Neural cell (in vitro differentiated cells): ENCODE results near the gene HEXIM1. TPM values are rescaled to one million over a fixed set of nuclear protein-coding genes. Genes with fewer than 3 reads are reported as not detected.

ENCODE experiments used
- H2AFZ ChIP-seq: fragments of 200-600, 300-800 bp; sonication (generic), shearing (Covaris generic); 2 replicates; pipeline ENCODE4 v1.6.0; 2014; ENCODE audit warnings: low read depth, mild to moderate bottlenecking, antibody characterized with exemption, low read length, moderate library complexity
- H3F3A ChIP-seq: fragments of 200-600 bp; shearing (Covaris generic); 2 replicates; pipeline ENCODE4 v1.6.1; 2016; ENCODE audit warnings: mild to moderate bottlenecking, moderate library complexity, mixed read lengths, antibody characterized with exemption, low read length; ENCODE audit not compliant: insufficient read depth, poor library complexity, severe bottlenecking
- H3K27ac ChIP-seq: fragments of 200-600, 300-800 bp; sonication (generic), shearing (Covaris generic); 2 replicates; pipeline ENCODE4 v1.5.1; 2014; ENCODE audit warnings: mild to moderate bottlenecking, low read length, moderate library complexity
- H3K27me3 ChIP-seq: fragments of 300-800, 200-600 bp; sonication (generic), shearing (Covaris generic); 2 replicates; pipeline ENCODE4 v1.6.0; 2014; ENCODE audit warnings: mild to moderate bottlenecking, low read depth, low read length, moderate library complexity; ENCODE audit not compliant: insufficient read depth
- H3K36me3 ChIP-seq: fragments of 300-800, 200-600 bp; sonication (generic), shearing (Covaris generic); 2 replicates; pipeline ENCODE4 v1.5.1; 2014; ENCODE audit warnings: mild to moderate bottlenecking, antibody characterized with exemption, low read length, moderate library complexity; ENCODE audit not compliant: insufficient read depth
- H3K4me2 ChIP-seq: fragments of 300-800, 200-600 bp; sonication (generic), shearing (Covaris generic); 2 replicates; pipeline ENCODE4 v1.6.0; 2014; ENCODE audit warnings: mild to moderate bottlenecking, low read length
- H3K4me3 ChIP-seq: fragments of 300-800, 200-600 bp; sonication (generic), shearing (Covaris generic); 2 replicates; pipeline ENCODE4 v1.5.1; 2014; ENCODE audit warnings: mild to moderate bottlenecking, low read length, moderate library complexity
- H3K79me2 ChIP-seq: fragments of 200-600 bp; shearing (Covaris generic); replicated peaks from 2 replicates; pipeline ENCODE4 v1.6.0; 2014; ENCODE audit warnings: mild to moderate bottlenecking, low read length, moderate library complexity; ENCODE audit not compliant: insufficient read depth
- H3K9ac ChIP-seq: fragments of 300-800, 200-600 bp; sonication (generic), shearing (Covaris generic); 2 replicates; pipeline ENCODE4 v1.6.1; 2016; ENCODE audit warnings: mild to moderate bottlenecking, low read length, mixed read lengths
- H3K9me2 ChIP-seq: fragments of 200-600 bp; shearing (Covaris generic); 2 replicates; pipeline ENCODE4 v1.6.1; 2016; ENCODE audit warnings: mild to moderate bottlenecking, low read length, mixed read lengths; ENCODE audit not compliant: insufficient read depth
- H3K9me3 ChIP-seq: fragments of 200-600, 300-800 bp; sonication (generic), shearing (Covaris generic); 2 replicates; pipeline ENCODE4 v1.6.1; 2016; ENCODE audit warnings: mild to moderate bottlenecking, mixed run types, low read length, moderate library complexity, mixed read lengths
- H4K20me1 ChIP-seq: fragments of 200-600 bp; shearing (Covaris generic); 2 replicates; pipeline ENCODE4 v1.6.1; 2016; ENCODE audit warnings: mild to moderate bottlenecking, mixed run types; ENCODE audit not compliant: insufficient read depth
- EP300 ChIP-seq: fragments of 450-650 bp; conservative IDR thresholded peaks from 2 replicates; pipeline ENCODE4 v1.6.1; 2014; ENCODE audit warnings: antibody characterized with exemption, mild to moderate bottlenecking, moderate library complexity; ENCODE audit not compliant: poor library complexity, severe bottlenecking
- EZH2 ChIP-seq: fragments of 200-600, 300-800 bp; shearing (Covaris generic), sonication (generic); IDR thresholded peaks from 2 replicates; pipeline ENCODE4 v1.6.1; 2014; ENCODE audit warnings: antibody characterized with exemption, low read length, borderline replicate concordance, mild to moderate bottlenecking; ENCODE audit not compliant: insufficient read depth, poor library complexity, severe bottlenecking
- POLR2AphosphoS5 ChIP-seq: IDR thresholded peaks from 2 replicates; pipeline ENCODE4 v1.6.1; 2012
- RAD21 ChIP-seq: fragments of 450-650 bp; conservative IDR thresholded peaks from 2 replicates; pipeline ENCODE4 v1.6.1; 2014; ENCODE audit warnings: antibody characterized with exemption, mild to moderate bottlenecking, moderate library complexity
- SMC3 ChIP-seq: fragments of 450-650 bp; conservative IDR thresholded peaks from 2 replicates; pipeline ENCODE4 v1.6.1; 2014; ENCODE audit warnings: antibody characterized with exemption, mild to moderate bottlenecking, moderate library complexity; ENCODE audit not compliant: poor library complexity
- TAF1 ChIP-seq: IDR thresholded peaks from 2 replicates; pipeline ENCODE4 v1.6.1; 2012; ENCODE audit warnings: low read depth
- polyA plus RNA-seq: library from polyadenylated mRNA; depleted of rRNA; stranded (reverse); fragments of >200 nt; gene quantifications from 2 replicates; pipeline ENCODE4 v1.2.3, GENCODE V29; 2014
- TF ChIP-seq, protein P1 (sequence below): IDR thresholded peaks from 2 replicates; pipeline ENCODE4 v1.6.1; 2012; ENCODE audit warnings: borderline replicate concordance
- TF ChIP-seq, protein P2 (sequence below): fragments of 450-650 bp; IDR thresholded peaks from 2 replicates; pipeline ENCODE4 v1.5.1; 2014; ENCODE audit warnings: antibody characterized with exemption, mild to moderate bottlenecking, moderate library complexity; ENCODE audit not compliant: poor library complexity, severe bottlenecking

The HEXIM1 gene
- polyA plus RNA-seq, 1 donor from 2014 or later: 9.0 TPM

DNA sequence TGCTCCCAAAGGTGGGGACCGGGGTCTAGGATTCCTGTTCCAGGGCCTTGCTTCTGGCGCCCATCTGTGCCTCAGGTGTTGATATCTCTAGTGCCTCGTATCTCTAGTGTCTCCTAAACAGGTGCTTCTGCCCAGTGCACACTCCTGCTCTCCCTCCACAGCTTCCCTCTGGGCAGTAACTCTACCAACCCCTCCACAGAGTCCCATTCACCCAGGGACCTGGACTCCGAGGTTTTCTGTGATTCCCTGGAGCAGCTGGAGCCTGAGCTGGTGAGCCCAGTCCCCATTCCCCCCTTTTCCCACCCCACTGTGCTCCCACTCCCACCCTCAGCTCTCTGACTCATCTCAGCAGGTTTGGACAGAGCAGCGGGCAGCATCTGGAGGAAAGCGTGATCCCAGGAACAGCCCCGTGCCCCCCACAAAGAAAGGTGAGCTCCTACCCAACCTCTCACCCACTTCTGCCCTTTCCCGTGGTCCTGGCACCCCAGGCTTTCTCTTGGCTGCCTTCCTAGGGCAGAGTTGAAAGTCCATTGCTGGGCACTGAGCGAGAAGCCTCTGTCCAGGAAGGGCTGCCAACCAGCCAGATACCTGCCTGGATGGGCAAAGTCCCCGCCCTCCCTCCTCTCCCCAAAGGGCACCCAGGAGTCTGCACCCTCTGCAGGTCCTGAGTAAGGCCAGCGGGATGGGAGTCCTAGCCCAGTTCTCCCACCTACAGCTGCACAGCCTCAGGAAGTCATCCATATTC is 10.5 kb upstream of the HEXIM1 start:
- no peaks in the 10 kb centered on the region for H3K27me3 ChIP-seq

DNA sequence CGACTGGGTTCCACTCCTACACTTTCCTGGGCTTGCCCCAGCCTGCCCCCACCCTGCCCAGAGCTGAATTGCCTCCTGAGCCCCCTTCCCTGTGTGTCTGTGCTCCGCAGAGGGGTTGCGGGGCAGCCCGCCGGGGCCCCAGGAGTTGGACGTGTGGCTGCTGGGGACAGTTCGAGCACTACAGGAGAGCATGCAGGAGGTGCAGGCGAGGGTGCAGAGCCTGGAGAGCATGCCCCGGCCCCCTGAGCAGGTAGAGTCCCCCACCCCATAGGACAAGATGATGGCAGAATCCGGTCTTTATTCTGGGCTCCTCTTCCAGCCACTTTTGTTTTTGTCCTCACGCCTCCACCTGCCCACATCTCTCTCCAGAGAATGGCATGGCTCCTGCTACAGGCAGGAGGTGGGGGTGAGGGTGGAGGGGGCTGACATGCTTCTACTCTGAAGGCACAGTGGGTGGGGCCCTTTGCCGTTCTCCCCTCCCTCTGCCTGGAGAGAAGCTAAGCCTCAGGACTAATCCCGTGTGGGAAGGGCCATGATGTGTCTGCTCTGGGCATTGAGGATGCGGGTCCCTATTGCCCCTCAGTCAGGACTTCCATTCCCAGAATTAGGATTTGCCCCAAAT is 9.3 kb upstream of the HEXIM1 start:
- TF ChIP-seq POLR2AphosphoS5 (no peak), EZH2 (no peak), SMC3 (no peak), EP300 (no peak), TAF1 (no peak), RAD21 (no peak)
- TF ChIP-seq, protein P1, sequence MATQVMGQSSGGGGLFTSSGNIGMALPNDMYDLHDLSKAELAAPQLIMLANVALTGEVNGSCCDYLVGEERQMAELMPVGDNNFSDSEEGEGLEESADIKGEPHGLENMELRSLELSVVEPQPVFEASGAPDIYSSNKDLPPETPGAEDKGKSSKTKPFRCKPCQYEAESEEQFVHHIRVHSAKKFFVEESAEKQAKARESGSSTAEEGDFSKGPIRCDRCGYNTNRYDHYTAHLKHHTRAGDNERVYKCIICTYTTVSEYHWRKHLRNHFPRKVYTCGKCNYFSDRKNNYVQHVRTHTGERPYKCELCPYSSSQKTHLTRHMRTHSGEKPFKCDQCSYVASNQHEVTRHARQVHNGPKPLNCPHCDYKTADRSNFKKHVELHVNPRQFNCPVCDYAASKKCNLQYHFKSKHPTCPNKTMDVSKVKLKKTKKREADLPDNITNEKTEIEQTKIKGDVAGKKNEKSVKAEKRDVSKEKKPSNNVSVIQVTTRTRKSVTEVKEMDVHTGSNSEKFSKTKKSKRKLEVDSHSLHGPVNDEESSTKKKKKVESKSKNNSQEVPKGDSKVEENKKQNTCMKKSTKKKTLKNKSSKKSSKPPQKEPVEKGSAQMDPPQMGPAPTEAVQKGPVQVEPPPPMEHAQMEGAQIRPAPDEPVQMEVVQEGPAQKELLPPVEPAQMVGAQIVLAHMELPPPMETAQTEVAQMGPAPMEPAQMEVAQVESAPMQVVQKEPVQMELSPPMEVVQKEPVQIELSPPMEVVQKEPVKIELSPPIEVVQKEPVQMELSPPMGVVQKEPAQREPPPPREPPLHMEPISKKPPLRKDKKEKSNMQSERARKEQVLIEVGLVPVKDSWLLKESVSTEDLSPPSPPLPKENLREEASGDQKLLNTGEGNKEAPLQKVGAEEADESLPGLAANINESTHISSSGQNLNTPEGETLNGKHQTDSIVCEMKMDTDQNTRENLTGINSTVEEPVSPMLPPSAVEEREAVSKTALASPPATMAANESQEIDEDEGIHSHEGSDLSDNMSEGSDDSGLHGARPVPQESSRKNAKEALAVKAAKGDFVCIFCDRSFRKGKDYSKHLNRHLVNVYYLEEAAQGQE: no peak
- TF ChIP-seq, protein P2, sequence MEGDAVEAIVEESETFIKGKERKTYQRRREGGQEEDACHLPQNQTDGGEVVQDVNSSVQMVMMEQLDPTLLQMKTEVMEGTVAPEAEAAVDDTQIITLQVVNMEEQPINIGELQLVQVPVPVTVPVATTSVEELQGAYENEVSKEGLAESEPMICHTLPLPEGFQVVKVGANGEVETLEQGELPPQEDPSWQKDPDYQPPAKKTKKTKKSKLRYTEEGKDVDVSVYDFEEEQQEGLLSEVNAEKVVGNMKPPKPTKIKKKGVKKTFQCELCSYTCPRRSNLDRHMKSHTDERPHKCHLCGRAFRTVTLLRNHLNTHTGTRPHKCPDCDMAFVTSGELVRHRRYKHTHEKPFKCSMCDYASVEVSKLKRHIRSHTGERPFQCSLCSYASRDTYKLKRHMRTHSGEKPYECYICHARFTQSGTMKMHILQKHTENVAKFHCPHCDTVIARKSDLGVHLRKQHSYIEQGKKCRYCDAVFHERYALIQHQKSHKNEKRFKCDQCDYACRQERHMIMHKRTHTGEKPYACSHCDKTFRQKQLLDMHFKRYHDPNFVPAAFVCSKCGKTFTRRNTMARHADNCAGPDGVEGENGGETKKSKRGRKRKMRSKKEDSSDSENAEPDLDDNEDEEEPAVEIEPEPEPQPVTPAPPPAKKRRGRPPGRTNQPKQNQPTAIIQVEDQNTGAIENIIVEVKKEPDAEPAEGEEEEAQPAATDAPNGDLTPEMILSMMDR: no peak
- Histone ChIP-seq H3K27ac (no peak overlapping the region), H3K4me3 (no peak overlapping the region), H3K79me2 (no peaks in the 10 kb centered on the region), H3K4me2 (no peak overlapping the region), H3K9me3 (no peaks in the 10 kb centered on the region), H3K36me3 (no peaks in the 10 kb centered on the region), H2AFZ (no peak overlapping the region), H3K9me2 (no peaks in the 10 kb centered on the region), H3K9ac (no peak overlapping the region), H3F3A (no peaks in the 10 kb centered on the region), H3K27me3 (no peaks in the 10 kb centered on the region), H4K20me1 (no peaks in the 10 kb centered on the region)

More for the DNA sequence above, 10.5 kb upstream of the HEXIM1 start:
- Histone ChIP-seq H3K27ac (no peak overlapping the region), H3K4me2 (no peak overlapping the region), H3K9me2 (no peaks in the 10 kb centered on the region), H3K79me2 (no peaks in the 10 kb centered on the region), H4K20me1 (no peaks in the 10 kb centered on the region), H3K36me3 (no peaks in the 10 kb centered on the region), H2AFZ (no peak overlapping the region), H3F3A (no peaks in the 10 kb centered on the region), H3K4me3 (no peak overlapping the region), H3K9me3 (no peaks in the 10 kb centered on the region), H3K9ac (no peak overlapping the region)
- no peak for TF ChIP-seq POLR2AphosphoS5
